Measurements from ENCODE around the gene NCS1.
"Not testable (repeated sequence)": the region's sequence is repeated elsewhere in the genome, so short reads cannot be mapped to it uniquely, and the experiment has no call there.

Gene NCS1

DNA sequence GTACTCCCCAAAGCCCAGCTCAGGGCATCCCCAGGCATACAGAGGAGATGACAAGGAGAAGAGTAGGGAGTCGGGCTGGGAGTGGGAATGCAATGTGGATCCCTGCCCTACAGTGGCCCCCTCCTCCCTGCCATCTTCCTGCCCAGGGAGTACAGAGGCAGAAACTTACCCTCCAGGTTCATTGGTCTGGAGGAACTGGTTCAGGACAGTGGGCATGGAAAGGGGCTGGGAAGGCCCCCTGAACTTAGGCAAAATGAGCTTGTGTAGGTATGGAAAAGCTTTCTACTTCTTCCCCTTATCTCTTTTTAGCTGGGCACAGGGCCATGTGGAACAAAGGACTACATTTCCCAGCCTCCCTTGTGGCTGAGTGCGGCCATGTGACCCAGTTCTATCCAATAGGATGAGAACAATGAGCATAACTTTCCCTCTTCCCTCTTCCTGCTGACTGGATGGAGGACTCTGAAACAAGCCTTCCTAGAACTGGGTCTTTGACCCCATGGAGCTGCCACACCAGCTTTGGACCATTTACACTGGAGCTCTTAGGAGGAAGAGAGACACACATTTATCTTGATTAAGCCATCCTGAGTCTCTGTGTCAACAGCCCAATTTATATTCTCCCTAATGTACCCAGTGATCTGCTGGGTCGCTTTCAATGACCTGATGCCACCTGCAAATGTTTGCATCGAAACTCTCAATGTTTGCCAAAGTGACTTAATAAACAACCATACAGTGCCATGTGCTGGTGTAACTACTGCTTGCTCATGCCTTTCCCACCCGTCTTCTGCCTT is 68.4 kb downstream of the NCS1 start:
- DNase-seq, result peak; percentile 25

DNA sequence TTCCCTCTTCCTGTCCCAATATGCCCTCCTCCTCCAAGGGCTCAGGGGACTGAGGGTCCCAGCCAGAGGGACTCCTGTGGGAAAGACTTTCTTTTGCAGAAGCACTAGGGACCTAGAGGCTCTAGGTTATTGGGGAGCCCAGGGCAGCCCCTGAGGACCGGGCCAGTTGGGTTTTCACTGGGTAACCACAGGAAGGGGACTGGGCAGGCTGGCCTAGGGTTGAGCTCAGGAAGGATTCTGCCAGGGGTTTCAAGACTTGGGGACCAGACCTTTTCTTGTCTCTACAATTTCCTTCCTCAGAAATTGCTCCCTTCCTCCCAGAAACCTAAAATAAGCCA is 69.0 kb downstream of the NCS1 start:
- no peak for DNase-seq

DNA sequence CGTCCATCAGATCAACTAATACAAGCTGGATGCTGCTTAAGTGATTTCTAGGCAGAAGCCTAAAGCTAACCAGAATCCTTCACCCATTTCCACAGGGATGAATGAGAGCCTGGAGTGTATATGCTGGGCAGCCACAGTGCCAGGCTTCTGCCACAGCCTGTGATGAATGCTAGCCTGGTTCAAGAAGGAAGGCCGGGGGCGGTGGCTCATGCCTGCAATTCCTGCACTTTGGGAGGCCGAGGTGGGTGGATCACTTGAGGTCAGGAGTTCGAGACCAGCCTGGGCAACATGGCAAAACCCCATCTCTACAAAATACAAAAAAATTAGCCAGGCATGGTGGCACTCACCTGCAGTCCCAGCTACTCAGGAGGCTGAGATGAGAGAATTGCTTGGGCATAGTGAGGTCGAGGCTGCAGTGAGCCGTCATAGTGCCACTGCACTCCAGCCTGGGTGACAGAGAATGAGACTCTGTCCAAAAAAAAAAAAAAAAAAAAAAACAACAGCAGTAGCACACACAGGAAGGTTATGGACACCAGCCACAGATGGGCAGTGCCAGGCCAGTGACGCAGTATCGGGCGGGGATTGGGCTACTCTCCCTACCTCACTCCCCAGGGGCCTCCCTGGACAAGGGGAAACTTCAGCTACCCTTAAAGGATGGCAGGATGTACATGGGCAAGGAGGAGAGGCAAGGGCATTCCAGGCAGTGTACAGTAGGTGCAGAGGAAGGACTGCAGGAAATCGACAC is 70.2 kb downstream of the NCS1 start:
- no peak for DNase-seq

DNA sequence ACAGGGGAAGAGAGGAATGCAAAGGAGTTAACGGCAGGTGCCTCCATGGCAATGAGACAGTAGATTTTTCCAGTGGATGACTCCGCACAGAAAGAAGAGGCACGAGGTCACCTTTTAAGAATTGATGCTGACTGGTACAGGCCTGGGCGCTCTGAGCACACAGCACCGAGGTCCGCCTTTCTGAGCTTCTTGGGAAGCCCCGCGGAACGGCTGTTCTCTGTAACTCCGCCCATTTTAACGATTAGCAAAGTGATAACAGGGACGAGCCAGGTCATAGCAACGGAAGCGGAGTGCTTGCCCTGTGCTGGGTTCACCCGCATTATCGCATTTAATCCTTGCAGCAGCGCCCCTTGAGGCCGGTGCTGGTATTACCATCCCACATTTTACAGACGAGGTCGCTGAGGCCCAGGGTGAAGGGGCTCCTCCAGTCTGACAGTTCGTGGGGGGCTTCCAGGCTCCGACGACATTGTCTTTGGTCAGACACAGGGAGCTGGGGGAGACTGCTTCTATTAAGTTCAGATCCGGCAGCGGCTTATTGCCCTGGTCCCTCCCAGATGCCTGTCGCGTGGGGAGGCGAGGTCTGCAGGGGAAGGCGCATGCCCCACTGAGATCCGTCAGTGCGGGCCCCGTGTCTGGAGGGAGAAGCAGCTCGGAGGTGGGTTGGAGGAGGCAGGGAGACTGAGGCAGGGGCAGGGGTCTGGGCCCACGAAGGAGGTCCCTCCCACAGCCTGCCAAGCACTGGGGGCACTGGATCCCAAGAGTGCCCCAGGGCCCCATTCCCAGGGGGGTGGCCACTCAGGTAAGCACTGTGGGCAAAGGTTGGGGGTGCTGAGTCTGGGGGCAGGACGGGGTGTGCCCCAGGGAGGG is 71.0 kb downstream of the NCS1 start:
- DNase-seq, result peak; percentile 67

DNA sequence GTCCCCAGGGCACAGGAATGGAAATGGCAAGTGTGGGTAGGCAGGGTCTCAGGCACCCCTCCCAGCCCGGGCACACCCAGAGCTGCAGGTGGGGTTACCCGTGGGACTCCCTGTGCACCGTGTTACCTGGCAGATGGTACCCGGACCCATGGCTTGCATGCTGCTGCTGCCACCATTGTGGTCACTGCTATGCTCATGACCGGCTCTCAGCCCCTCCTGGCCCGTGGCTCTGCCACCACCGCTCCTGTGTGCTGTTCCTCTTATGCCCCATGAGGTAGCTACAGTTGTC is 71.6 kb downstream of the NCS1 start:
- DNase-seq, result no peak

DNA sequence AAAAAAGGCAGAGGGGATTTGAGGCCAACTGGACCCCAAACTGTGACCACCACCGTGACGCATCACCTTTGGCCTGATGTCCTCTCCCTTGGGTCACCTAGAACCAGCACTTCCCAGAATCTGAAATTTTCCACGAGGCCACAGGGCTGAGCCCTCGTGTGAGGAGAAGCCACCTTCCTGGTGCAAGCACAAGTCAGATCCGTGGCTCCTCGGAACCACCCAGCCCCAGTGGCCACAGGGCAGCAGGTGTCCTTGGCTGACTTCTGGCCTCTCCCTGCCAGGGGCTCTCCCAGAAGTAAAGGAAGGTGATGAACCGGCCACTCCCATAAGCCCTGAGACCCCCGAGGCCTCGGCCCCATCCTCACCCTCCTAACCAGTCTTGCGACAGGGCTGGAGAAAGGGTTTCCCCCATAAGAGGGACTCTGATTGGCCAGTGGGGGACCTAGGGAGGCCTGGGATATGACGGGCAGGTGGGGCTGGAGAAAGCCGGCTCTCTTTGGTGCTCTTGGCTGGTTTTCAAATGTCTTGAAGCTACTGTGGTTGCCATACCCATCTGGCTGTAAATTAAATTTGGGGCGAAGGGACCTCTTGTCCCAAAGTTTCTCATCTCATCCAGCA is 72.5 kb downstream of the NCS1 start:
- DNase-seq, result no peak

DNA sequence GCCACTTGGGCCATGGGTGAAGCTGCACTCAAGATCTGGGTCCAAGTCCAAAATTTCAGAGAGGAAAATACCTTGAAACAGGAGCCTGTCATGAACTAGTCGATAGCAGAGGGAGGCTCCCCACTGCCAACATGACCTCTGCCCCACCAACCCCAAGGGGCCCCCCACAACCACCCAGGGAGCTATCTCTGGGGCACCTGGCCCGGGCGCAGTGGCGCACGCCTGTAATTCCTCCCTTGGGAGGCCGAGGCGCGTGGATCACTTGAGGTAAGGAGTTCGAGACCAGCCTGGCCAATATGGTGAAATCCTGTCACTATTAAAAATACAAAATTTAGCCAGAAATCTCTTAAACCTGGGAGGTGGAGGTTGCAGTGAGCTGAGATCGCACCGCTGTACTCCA is 73.3 kb downstream of the NCS1 start:
- DNase-seq, result no peak

DNA sequence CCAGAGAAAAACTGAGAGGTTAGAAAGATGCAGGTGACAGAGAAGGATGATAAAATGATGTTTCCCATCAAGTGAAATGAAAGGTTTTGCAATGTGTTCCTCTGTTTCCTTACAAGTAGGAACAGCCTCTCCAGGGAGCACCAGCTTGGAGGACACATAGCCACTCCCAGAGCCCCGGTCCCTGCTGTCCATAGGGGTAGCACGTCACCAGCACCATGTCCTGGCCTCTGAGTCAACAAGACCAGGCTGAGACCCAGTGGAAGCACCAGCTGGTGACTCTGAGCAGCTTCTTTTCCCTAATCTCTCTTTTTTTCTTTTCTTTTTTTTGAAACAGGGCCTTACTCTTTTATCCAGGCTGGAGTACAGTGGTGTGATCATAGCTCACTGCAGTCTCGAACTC is 73.9 kb downstream of the NCS1 start:
- DNase-seq, result no peak

DNA sequence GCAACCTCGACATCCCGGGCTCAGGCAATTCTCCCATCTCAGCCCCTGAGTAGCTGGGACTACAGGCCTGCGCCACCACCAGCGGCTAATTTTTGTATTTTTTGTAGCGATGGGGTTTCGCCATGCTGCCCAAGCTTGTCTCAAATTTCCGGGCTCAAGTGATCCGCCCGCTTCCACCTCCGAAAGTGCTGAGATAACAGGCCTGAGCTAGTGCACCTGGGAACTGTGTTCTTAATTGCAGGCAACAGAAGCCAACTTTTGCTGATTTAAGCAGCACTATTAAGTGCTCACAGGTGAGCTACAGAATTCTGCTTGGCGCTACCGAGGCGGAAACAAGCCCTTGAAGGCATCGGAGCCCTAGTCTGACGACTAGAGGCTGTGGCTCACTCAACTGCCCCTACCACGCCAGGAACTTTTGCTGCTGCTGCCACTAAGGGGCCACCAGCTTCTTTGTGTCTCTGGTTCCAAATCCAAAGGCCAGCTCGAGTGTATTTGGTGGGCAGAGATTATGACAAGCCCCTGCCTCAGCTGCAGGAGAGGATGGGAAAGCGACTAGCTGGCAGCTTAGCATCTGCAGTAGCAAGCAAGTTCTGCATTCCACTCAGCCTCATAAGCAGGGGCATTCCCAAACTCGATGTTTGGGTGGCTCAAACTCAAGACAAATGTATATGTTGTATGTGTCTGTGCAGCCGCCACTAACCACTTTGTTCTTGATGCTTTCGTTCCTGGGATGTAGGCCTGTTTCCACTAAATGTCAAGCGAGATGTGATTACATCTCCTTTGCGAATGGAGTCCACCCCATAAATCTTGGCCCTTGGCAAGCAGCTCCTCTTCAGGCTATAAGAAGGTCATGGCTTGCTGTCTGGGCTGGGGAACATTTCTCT is 82.8 kb downstream of the NCS1 start:
- DNase-seq, result peak; percentile 9

DNA sequence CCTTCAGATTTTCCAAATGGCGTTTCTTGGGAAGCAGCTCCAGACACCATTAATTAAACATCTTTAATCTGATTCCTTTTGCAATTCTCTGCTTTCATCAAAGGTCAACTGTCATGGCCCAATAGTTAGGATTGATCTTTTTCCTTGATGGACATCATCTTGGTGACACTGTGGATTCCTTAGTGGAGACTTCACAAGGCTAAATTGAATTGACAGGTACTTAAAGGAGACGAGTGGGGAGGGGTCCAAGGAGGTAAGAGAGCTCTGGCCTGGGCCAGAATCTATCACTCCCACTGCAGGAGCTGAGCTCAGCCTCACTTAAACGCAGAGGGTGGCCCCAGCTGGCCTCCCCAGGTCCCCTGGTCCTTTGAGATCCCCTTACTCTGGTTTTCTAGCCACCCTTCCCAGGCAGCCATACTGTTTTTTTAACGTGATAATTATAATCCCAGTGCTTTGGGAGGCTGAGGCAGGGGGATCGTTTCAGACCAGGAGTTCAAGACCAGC is 83.5 kb downstream of the NCS1 start:
- DNase-seq, result no peak

DNA sequence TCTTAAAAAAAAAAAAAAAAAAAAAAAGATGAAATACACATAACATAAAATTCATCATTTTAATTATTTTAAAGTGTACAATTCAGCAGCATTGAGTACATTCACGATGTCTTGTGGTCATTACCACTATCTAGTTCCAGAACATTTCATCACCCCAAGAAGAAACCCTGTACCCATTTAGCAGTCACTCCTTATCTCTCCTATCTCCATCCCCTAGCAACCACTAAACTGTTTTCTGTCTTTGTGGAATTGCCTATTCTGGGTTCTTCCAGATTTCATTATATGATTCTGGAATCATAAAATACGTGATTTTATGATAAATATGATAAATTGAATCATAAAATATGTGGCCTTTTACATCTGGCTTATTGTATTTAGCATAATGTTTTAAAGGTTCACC is 84.4 kb downstream of the NCS1 start:
- DNase-seq, result no peak

DNA sequence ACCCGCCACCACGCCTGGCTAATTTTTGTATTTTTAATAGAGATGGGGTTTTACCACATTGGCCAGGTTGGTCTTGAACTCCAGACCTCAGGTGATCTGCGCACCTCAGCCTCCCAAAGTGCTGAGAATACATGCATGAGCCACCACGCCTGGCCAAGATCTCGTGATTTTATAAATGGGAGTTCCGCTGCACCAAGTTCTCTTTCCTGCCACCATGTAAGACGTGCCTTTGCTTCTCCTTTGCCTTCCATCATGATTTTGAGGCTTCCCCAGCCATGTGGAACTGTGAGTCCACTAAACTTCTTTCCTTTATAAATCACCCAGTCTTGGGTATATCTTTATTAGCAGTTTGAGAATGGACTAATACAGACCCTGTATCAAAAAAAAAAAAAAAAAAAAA is 85.9 kb downstream of the NCS1 start:
- DNase-seq, result not testable (repeated sequence)

DNA sequence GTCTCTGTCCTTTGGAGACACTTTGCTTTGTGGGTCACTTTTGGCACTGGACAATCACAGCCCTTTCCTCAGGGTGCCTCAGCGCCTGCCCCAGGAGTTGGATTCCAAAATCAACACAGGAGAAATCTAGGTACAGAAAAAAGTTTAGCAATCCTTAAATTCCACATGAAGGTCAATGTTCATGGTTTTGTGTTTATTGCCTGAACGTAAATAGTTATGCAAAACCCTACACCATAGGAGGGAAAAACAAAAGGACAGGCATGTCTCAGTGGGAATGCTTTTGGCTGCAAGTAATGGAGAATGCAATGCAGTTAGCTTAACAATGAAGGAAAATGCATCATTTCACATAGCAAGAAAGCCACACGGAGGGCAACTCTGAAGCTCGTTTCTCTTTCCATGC is 86.8 kb downstream of the NCS1 start:
- DNase-seq, result no peak

DNA sequence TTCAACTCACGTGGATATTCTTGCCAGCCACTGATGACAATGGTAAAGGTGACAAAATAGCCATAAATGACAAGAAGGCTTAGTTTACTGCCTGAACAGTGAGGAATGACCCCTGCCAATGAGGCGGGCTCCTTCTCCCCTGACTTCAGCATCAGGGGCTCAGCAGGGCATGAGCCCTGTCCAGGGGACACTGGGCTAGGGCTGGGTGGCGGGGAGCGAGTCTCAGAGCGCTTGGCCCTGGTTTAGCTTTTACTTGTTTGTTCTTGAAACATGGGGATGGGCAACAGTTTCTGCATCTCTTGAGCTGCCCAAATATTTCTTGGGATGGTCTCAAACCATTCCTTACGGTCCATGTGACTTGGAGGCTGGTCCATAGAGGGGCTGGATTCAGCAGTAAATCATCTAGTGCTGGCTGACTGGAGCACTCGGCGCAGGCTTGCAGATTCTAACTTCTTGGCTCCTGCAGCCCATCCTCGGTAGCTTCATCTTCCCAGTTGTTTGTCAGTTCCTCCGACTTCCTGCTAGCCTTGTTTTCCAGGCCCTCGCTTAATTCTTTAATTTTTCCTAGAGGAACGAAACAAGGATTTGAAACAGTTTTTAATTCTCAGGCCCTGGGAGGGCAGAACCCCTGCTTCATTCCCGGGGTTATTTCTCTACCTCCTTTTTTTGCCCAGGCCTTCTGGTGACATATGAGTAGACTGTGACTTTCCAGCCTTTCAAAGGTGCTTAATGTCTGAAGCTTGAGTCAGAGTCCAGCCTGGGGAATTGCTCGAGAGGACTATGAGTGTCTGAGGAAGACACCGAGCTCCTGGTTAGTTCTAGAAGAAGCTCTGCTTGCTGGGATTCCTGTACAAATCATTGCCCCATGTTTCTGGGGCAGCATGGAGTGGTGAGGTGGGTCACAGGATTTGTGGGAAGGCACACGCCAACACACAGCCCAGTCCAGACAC is 88.9 kb downstream of the NCS1 start:
- no peak for DNase-seq

DNA sequence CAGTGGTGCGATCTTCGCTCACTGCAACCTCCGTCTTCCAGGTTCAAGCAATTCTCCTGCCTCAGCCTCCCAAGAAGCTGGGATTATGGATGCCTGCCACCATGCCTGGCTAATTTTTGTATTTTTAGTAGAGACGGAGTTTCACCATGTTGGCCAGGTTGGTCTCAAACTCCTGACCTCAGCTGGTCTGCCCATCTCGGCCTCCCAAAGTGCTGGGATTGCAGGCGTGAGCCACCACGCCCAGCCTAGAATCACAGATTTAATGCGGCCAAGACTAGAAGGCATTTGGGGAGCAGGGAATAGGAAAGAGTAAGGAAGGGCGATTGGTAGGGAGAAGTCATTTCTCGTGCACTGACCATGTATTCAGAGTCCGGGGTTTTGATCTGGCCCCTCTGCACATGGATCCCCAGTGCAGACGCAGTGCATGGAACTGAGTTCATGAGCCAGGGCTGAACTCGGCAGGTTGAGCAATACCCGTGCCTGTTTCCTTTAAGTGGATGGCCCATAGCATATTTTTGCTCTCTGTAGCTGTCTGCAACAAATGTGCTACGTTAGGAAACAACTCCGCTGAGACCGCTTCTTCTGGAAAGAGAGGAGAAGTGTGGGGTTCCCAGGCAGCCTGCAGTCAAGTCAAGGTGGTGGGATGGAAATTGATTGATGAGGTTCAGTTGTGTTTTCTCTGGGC is 90.0 kb downstream of the NCS1 start:
- DNase-seq, result no peak

DNA sequence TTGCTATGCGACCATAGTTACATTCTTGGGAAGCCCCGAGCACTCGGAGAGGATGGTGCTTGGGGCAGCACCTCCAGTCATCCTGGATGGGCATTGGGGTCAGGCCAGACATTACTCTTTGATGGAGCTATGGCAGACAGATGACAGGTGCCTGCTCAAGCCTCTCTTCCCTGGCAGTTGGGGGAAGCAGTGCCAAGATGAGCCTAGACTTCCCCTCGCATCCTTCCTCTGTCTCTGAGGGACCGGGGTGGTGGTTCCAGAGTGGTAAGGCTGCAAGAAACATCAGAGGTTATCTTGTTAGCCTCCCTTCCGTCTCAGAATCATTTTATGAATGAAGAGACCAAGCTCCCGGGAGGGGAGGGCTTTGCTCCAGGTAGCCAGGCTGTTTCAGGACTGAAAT is 90.6 kb downstream of the NCS1 start:
- DNase-seq, result no peak

DNA sequence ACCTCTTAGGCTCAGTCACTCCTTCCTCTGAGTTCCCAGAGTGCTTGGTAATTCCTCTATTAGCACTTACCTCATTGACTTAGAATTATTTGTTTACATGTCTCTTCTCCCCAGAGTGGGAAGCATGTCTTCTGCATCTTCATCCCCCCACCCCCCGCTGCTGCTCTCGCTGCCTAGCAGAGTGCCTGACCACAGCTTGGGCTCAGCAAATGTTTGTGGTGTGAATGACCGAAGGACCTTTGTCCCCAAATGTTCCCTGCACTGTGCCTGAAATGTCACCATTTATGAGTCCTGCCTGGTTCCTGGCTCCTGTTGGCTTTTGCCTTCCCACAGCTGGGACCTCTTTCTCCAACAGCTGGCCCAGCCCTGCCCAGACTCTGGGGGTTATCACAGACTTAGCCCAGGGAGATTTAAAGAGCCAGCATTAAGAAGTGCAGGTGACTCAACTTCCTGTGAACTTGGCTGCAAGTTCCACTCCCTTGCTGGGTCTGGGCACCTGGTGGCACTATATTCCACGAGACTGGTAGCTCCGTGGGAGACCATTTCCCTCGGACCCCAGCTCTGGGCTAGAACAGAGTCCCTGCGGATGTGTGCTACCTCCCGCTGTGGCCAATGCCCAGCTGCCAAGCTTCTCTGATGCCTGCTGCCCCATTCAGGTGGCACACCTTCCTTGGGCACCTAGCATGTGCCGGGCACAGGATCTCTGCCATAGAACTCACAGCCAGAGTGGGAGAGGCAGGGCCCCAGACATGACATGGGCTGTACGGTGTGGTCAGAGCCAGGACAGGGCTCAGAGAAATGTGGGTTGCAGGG is 91.6 kb downstream of the NCS1 start:
- DNase-seq, result no peak

DNA sequence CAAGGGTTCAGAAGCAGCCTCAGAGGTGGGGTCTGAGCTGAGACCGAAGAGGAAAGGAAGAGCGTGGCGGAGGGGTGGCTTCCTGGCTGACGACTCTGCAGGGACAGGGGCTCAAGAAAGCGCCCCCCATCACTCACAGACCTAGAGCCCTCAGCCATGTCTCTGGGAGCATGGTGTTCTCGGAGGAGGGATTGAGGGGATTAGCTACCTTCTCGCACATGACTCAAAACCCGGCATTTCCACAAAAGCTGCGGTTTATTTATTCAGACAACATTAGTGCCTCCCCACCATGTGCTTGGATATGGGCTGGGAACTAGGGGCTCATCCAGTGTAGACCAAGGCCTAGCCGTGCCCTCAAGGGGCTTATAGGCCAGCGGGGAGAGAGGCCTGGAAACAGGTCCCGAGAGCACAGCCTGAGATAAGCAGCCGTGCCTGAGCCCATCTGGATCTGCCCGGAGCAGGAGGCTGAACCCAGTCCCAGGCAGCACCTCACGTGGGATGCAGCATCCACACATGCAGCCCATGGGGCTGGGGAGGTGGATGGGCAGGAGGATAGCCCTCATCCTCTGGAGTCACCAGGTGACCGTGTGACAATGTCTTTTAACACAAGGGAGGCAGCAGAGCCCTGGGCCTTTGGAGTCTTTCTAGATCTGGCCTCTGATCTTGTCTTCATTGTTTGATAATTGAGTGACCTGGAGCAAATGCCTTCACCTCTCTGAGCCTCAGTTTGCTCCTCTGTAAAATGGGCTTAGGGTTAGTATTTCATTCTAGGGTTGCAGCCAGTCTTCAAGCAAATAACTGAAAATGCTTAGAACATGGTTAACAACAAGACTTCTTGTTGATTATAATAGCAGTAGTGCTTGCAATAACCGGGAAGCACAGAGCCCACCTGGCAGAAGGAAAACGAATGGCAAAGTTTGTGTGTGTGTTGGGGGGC is 92.5 kb downstream of the NCS1 start:
- DNase-seq, result no peak
